HG03196 (cell line): Measurements from ENCODE around the gene CTAG2.
"Not testable (repeated sequence)": the region's sequence is repeated elsewhere in the genome, so short reads cannot be mapped to it uniquely, and the experiment has no call there.

Experiments
- ATAC-seq: cut with Tn5 transposase; IDR thresholded peaks from one replicate; pipeline ENCODE4 v1.9.1; 2021; ENCODE audit not compliant: unreplicated experiment

CTAG2 gene

DNA sequence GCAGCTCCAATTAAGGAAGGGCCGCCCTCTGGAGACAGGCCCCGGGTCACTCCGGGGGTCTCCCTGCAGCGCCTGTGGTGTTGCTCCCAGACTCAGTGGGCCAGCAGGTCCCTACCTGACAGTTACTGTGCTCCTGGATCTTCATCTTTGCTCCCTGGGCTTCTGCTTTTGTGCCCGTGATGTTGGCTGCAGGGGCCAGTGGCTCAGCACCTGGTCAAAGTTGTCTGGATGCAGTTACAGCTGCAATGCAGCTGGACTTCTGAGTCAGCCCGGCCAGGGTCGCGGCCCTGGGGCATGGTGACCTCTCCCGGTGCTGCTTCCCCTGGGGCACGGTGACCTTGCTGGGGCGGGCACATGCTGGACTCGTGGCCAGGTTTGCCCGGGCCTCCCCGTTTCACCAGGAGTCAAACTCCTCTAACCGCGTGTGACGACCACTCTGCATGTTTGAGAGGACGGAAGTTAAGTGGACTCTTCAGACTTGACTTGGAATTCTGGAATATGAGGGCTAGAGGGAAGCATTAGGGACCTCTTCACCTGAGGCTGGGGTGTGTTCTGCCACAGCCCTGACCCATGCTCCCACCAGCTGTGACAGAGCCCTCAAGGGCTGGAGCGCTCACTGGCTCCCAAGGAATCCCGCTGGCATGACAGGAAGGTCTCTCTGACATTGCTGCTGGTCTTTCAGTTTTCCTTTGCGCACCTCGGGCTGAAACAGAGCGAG is 3.7 kb downstream of the CTAG2 start:
- ATAC-seq, result no peak

DNA sequence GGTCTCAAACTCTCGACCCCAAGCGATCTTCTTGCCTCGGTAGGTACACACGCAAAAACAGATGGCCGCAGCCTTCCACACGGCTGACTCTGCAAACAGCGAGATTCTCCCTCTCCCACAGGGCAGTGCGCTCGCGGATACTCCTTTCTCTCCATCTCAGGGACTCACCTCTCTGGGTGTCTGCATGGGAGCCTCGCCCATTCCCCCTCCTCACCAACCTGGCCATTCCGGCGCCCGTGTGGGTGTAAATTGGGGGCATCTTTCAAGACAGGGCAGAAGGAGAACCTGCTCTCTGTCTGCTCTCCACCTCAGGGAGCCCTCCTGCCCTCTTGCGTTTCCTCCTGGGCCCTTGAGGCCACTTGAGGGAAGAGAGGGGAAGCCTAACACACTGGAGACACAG is 4.4 kb downstream of the CTAG2 start:
- ATAC-seq, result no peak

DNA sequence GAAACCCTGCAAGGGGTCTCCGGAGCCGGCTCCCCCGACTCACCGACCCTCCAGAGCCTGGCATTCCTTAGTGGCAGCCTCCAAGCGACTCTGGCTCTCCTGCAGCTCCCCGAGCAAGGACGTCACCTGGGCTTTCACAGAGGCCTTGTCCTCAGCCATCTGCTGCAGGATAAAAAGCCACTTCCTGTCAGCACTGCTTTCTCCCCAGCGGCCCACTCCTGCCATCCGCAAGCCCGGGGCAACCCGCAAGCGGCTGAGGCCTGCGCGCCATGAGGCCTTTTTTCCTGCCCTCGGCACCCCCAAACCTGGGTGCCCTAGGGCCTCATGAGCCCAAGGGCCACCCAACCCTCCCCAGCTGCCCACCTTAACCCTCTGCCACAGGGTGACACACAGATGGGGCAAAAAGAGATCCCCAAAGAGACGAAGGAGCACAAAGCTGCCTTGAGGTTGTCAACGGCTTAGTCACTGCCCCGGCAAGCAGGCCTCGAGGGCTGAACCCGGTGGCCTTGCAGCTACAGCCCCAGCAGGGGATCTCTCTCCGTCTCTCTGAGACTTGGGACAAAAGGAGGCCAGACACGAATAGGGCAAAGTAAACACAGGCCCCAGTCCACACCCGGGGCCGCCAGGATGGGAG is 7.5 kb downstream of the CTAG2 start:
- ATAC-seq, result not testable (repeated sequence)

DNA sequence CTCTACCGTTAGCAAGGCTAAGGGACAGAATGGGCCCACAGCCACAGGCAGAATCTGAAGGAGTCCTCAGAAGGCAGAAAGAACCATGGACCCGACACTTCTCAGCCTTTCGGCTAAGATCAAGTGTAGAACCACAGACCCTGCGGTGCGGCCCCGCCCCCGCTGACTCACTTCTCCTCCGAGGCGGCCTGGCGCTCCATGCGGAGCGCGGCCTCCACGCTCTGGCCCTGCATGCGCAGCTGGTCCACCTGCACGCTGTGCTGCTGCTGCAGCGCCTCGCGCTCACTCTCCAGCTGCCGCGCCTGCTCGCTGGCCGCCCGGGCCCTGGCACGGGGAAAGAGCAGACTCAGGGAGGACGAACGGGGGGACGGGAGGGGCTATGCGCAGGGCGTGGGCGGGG is 9.7 kb downstream of the CTAG2 start:
- ATAC-seq, result not testable (repeated sequence)

DNA sequence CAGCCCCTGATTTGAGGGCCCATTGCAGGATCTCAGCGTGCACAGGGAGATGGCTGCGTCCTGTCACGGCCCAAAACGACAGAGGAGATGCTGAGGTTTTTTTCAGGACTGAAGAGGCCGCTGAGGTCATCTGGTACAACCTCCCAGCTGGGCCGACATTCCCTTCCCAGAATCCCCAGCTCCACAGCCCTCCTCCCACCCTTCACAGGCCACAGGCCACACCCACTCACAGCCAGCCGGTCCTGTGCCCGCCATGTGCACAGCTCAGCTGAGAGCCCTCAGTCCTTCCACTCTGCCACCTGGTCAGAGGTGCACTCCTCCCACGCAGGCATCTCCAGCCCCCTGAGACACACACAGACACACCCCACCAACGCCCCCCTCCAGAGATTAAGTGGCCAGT is 11.6 kb downstream of the CTAG2 start:
- ATAC-seq, result not testable (repeated sequence)

DNA sequence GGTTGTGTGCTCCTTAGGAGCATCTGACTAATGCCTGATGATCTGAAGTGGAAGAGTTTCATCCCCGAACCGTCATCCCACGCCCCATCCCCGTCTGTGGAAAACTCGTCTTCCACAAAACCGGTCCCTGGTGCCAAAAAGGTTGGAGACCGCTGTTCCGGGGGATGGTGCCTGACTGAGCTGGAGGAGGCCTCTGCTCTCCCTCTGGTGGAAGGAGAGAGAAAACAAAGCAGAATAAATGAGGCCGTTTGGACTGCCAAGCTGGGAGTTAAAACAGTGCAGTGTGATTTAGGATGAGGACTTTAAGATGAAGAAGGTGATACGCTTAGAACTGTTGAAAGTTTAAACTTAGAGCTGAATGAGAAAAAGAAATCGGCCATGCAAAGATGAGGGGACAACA is 19.7 kb downstream of the CTAG2 start:
- not testable (repeated sequence) for ATAC-seq

DNA sequence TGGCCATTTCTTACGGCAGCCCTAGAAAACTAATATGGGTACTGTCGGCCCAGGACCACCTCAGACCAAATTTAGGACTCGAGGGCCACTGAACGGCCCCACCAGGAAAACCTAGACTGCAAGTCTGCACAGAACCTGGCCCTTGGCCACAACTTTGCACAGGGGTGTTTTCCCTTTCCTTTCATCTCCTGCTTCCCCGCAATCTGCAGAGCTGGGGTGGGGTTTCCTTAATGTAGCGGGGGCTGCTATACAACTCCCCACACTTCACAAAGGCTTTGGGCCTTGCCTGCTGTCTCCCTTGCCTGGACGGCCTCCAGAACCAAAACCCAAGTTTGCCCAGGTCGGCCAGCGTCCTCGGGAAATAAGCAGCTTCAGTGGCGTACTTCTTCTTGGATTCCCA is 22.4 kb downstream of the CTAG2 start:
- not testable (repeated sequence) for ATAC-seq

DNA sequence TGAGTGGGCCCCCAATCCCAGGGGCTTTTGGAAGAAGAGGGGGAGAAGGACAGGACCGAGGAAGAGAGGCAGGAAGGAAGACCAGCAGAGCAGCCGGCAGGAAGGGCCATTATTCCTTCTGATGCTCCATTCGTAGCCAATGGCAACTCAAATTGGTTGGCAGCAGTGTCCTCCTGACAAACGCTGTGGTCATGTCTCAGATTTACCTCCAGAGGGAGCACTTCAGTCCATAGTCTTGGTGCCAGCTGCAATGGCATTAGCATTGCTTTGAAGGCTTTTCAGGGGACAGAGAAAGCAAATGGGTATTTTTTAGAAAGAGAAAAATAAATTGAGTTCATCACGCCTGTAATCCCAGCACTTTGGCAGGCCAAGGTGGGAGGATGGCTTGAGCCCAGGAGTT is 24.4 kb downstream of the CTAG2 start:
- not testable (repeated sequence) for ATAC-seq

DNA sequence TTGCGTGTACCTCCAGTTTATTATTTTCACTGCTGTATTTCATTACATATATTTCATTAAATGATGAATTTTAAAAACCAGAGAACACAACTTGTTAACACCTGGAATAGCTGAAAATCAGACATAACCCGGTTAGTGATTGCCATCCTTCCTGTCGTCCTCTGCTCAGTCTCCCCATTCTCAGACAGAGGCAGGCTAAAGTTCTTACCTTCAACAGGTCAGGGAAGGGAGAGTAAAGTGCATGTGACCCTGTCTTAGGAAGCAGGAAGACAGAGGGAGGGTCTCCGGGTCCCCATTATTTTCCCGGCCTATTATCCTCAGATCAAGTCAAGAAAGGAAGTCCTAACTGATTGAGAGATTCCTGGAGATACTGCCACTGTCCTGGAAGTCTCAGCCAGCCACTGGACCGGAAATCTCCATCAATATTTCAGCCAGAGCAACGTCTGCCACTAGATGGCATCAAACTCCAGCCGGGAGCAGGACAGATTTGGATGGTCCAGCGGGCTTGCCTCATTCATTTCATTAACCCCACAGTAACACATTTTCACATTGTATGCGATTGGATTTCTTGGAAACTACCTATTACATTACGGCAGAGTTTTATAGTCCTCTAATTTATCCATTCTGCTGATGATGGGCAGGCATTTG is 32.5 kb downstream of the CTAG2 start:
- not testable (repeated sequence) for ATAC-seq

DNA sequence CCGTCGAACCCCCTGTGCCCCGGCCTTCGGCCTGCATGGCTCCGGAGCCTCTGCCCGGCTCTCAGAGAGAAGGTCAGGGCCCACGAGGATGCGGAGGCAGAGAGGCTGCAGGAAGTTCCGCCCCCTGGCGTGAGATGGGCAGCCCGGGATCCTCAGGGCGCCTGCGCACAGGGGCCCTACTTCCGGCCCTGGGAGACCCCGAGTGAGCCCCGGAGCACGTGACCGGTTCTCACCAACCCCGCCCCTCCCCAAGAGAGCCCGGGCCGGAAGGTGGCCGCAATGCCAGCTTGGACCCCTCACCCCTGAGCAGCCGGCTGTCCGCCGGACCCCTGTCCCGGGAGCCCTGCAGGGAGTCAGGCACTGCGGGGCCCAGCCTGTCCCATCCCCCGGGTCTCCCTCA is 34.2 kb downstream of the CTAG2 start, which contains the start of gene CTAG1B:
Gene CTAG1B, minus strand, starts transcription at position 101 of the 400 bp plus-strand sequence. Its CDS starts 64 bp downstream, at position 37.
- ATAC-seq, result not testable (repeated sequence)

DNA sequence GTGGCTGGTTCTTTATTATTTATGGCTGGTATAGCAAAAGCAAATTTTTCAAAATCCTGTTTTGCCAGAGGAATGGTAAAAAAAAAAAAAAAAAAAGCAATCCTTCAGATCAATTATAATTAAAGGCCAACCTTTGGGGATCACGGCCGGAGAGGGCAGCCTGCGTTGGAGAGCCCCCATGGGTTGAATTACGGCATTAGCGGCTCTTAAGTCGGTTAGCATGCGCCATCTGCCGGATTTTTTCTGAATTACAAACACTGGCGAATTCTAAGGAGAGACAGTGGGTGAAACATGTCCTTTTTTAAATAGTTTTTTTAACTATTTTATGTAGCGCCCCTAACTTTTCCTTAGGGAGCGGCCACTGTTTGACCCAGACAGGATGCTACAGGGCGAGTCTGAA is 39.8 kb downstream of the CTAG2 start:
- not testable (repeated sequence) for ATAC-seq

DNA sequence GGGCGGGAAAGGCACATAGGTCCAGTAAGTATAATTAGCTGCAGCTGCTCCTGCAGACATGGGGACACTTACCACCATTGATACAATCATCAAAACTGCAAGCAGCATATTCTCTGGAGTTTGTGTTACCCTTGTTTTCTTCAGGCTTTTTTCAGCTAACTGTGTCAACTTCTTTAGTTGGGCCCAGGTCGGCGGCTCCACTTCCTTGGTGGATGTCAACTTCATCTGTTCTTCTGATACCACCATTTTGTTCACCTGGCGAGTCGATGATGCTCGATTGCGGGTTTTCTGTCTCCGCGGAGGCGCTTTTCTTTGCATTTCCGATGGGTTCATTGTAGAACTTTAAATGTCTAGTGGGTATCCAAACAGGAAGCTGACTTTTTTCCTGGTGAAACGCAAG is 42.2 kb downstream of the CTAG2 start:
- ATAC-seq, result not testable (repeated sequence)

DNA sequence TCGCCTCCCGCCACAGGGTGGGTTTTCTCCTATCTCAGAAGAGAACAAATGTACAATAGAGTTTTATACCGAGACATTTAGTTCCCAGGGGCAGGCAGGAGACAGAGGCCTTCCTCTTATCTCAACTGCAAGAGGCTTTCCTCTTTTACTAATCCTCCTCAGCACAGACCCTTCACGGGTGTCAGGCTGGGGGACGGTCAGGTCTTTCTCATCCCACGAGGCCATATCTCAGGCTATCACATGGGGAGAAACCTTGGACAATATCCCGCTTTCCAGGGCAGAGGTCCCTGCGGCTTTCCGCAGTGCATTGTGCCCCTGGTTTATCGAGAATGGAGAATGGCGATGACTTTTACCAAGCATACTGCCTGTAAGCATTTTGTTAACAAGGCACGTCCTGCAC is 44.6 kb downstream of the CTAG2 start:
- ATAC-seq, result not testable (repeated sequence)

DNA sequence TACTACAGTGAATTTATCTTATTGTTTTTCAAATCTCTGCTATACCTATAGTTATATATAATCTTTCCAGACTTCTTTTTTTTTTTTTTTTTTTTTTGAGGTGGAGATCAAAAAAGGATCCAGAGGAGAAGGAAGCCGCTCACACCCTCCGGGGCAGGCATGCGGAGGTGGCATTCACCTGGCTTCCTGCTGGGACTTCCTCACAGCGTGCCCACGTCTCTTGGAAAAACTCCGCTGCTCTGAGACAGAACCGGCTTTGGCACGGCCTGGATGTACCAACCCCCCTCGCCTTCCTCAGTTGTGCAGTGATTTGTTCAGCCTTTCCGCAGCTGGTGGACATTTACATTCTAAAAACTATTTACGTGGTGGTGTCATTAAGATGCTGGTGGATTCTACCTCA is 45.4 kb downstream of the CTAG2 start:
- not testable (repeated sequence) for ATAC-seq

DNA sequence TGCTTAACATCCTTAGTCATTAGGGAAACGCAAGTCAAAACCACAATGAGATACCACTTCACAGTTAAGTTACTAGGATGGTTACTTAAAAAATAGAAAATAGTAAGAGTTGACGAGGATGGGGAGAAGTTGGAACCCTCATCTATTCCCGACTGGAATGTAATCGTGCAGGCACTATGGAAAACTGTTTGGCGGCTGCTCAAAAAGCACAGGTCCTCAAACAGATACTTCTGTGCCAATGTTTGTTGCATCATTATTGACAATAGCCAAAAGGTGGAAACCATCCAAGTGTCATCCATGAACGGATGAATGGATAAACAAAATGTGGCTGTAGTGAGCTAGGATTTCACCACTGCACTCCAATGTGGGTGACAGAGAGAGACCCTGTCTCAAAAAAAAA is 46.0 kb downstream of the CTAG2 start:
- ATAC-seq, result no peak

DNA sequence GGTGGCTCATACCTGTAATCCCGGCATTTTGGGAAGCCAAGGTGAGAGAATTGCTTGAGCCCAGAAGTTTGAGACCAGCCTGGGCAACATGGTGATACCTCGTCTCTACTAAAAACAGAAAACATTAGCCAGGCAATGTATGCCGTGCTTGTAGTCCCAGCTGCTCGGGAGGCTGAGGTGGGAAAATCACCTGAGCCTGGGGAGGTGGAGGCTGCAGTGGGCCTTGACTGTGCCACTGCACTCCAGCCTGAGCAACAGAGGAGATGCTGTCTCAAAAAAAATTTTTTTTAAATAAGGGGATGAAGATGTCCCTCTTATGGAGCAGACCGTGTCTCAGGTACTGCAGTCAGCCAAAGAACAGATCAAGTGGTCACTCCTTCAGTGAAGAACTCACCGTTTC is 47.8 kb downstream of the CTAG2 start:
- ATAC-seq, result no peak

DNA sequence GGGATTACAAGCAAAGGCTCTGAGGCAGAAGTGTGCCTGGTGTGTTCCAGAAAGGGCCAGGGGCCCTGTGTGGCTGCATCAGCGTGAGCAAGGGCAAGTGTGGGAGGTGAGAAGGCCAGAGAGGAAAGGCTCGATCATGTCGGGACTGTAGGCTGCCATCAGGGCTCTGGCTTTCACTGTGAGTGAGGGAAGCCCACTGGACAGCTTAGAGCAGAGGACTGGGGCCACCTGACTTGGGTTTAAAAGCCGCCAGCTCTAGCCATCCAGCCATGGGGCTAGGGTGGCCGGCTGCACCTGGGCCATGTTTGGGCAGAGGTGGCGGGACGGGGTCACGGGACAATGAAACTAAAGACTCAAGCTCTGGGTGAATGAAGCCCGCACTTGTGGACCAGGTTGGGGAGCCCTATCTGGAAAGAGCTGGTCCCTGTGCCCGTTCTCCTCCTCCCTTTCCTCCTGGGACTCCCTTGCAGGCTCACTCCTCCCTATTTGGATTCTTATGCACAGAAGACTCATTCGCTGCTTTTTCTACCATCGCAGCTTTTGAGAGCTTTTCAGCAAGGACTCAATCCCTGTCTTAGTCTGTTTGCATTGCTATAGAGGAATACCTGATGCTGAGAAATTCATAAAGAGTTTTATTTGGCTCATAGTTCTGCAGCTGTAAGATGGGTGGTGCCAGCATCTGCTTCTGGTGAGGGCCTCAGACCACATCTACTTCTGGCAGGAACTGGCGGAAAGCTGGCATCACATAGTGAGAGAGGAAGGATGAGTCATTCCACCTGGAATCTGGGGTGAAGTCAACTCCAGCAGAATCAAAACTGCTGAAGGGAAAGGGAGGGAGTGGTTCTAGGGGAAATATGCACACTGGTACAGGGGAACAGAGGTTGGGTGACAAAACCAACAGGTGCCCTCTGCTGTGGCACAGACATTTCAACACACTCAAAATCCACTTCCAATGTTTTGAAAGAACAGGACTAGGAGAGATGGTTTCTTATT is 49.6 kb downstream of the CTAG2 start:
- no peak for ATAC-seq

DNA sequence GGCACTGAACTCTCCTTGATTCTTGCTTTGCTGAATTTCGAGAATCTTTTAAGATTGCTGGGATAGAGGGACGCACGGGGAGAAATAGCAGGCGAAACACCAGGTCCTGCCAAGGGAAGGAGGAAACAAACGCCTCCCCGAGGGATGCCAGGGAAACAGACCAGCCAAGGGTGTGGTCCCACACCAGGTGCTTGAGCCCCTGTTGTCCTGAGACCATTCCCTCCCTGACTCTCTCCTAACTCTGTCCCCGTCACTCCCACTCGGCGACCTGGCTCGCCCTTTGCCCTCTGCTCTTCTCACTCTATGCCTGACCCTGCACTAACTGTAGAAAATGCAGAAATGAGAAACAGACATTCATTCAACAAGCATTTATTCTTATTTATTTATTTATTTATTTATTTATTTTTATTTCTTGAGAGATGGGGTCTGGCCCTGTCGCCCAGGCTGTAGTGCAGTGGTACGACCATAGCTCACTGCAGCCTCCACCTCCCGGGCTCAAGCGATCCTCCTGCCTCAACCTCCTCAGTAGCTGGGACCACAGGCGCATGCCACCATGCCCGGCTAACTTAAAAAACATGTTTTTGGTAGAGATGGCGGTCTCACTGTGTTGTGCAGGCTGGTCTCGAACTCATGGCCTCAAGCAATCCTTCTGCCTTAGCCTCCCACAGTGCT is 50.5 kb downstream of the CTAG2 start:
- ATAC-seq, result no peak

DNA sequence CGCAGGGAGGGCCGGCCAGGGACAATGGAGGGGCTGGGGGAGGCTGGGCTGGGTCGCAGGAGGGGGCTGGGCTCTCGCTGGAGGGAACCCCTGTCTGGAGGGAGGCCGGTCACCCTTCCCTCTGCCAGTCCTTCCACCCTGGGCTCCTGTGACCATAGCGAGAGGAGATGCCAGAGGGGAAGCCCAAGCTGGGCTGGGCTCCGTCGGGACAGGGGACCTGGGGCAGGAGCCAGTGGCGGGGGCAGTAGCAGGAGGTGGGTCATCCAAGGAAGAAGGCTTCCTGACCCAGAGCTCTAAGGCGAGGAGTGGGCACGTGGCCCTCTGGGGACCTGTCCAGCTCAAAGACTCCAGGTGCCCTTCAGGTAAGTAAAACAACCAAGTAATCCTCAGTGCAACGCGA is 51.2 kb downstream of the CTAG2 start:
- ATAC-seq, result no peak
